ENCODE data around the gene WNT8B.

GRCh38 chr10:100442548-100442947 lies 20.3 kb upstream of the WNT8B start:
- no peak for TF ChIP-seq CTCF (conservative IDR thresholded peaks at IDR 0.05)
- TF ChIP-seq ZFX (IDR thresholded peaks at IDR 0.05): no peak

All from C4-2B (cell line).